Activated T-helper 1 cell treated with anti-CD3 and anti-CD28 coated beads, Interleukin-12 subunit alpha, Interleukin-12 subunit beta, Interleukin-2, Interleukin-4 antibody, amounts not matched to agents 30 ng/mL and 10 ng/mL and 1 ng/mL, durations not matched to agents 14 hours and 24 hours and 36 hours (primary cell): ENCODE data around the gene NTMT1. TPM values are rescaled to one million over a fixed set of nuclear protein-coding genes. Genes with fewer than 3 reads are reported as not detected.

Source experiments
- DNase-seq: peaks from one replicate; pipeline ENCODE4 v3.0.0; 2021; ENCODE audit warnings: low spot score
- H3K27ac Mint-ChIP-seq: one replicate; pipeline ENCODE4 v1.8.0; 2021; ENCODE audit warnings: mild to moderate bottlenecking, mixed read lengths
- H3K27me3 Mint-ChIP-seq: one replicate; pipeline ENCODE4 v1.8.0; 2022; ENCODE audit warnings: mild to moderate bottlenecking, moderate library complexity, mixed read lengths; ENCODE audit not compliant: insufficient read depth
- H3K36me3 Mint-ChIP-seq: one replicate; pipeline ENCODE4 v1.8.0; 2021; ENCODE audit warnings: low read depth, mixed read lengths
- H3K4me1 Mint-ChIP-seq: one replicate; pipeline ENCODE4 v1.8.0; 2021; ENCODE audit warnings: low read depth, mixed read lengths
- H3K4me3 Mint-ChIP-seq: one replicate; pipeline ENCODE4 v1.8.0; 2021; ENCODE audit warnings: mild to moderate bottlenecking, moderate library complexity, mixed read lengths
- H3K9me3 Mint-ChIP-seq: one replicate; pipeline ENCODE4 v1.8.0; 2021; ENCODE audit warnings: mixed read lengths
- intact Hi-C: fragments of 100-400 bp; cut with micrococcal nuclease; formaldehyde crosslinking; loops from one replicate; pipeline ENCODE4 v1.15.1; 2024
- total RNA-seq: library from RNA; stranded (reverse); gene quantifications from 2 replicates; pipeline ENCODE4 v1.2.3, GENCODE V29; 2022

NTMT1 gene
- 67.1 and 67.3 TPM in 2 replicates for total RNA-seq

DNA sequence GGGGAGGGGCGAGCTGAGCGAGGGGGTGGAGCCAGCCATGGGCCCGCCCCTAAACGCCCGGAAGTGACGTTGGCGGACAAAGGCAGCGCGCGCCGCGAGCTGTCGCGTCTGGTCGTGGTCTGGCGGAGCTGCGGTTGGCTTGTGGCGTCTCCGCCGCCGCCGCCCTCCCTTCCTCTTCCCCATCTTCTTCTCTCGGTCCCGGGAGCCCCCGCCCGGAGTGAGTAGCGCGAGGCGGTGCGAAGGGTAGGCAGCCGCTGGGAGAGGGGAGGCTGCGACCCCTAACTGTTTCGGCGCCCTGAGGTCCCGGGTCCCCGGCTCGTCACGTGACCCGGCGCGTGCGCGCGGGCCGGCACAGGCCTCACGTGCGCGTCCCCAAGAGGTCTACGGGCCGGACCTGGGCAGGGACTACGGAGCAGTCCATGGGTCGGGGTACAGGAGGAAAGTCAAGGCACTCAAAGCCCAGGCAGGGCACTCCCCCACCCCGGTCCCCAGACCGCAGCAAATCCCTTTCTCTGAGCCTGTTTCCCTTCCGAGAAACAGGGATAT lies at the start of gene NTMT1:
Gene NTMT1, plus strand, starts transcription at position 85 of the 546 bp plus-strand sequence. CDS start 6,541 bp downstream, outside the sequence.
- peaks cover 41% of the 10 kb centered on the region for H3K4me1 Mint-ChIP-seq
- peak; percentile 85 for DNase-seq
- no peaks in the 10 kb centered on the region for H3K9me3 Mint-ChIP-seq
- peak within 1 kb of the TSS; percentile 86 for H3K4me3 Mint-ChIP-seq
- intact Hi-C loops, result loop anchor here (1.0 to 5.0 kb wide), 2 partner anchors 16 to 156 kb away; partner anchors contain the start of gene ASB6
- H3K36me3 Mint-ChIP-seq, result peaks cover 11% of the 10 kb centered on the region
- H3K27ac Mint-ChIP-seq, result peak within 1 kb of the TSS; percentile 95
- H3K27me3 Mint-ChIP-seq, result peaks cover 7% of the 10 kb centered on the region

DNA sequence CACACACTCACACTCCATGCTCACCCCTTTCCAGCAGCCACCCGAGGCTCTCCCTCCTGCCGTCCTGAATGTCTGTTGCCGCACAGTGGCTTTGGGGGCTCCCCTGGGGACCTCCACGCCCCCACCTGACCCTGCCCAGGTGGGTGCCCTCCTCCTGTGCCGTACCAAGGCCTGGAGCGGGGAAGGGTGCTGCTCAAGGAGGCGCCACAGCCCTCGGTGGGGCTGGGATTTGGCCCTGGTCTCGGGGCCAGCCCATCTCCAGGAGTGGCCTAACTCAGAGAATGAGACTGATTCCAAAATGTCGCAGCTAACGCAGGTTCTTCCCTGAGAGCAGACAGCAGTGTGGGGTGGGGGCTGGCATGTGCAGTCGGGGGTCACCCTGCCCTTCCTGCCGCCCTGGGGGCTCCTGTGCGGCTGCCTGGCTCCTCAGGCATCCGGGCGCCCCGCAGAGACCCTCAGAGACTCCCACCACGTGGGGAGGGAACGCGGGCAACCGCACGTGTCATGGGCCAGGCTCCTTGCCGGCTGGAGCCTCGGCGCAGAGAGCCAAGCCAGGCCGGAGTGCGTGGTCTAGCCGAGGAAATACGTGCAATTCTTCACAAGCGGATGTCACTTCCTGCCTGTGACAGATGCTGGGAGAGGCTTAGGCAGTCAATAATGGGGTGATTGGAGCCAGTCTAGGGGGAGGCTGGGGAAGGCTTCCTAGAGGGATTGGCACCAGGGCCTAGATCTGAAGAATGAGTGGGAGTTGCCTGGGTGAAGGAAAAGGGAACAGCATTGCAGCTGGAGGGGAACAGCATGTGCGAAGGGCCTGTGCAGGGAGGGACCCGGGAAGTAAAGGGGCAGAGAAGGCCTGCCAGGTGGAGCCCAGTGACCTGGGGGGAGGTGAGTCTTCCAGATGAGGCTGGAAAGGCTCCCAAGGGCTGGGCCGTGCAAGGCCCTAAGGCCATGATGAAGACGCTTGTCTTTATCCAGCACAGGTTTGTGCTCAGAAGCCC lies 49.1 kb upstream of the NTMT1 start:
- no peak overlapping the region for H3K4me3 Mint-ChIP-seq
- H3K27ac Mint-ChIP-seq, result peak overlapping the region; percentile 69
- peaks cover 6% of the 10 kb centered on the region for H3K9me3 Mint-ChIP-seq
- H3K4me1 Mint-ChIP-seq, result peaks cover 59% of the 10 kb centered on the region
- H3K36me3 Mint-ChIP-seq, result peaks cover 9% of the 10 kb centered on the region
- intact Hi-C loops, result no loop called here
- DNase-seq, result no peak
- H3K27me3 Mint-ChIP-seq, result peaks cover under 1% of the 10 kb centered on the region

- H3K4me3 Mint-ChIP-seq, result peak overlapping the region; percentile 84
- H3K9me3 Mint-ChIP-seq, result no peaks in the 10 kb centered on the region
- intact Hi-C loops, result no loop called here
- H3K27ac Mint-ChIP-seq, result peak overlapping the region; percentile 83
- H3K27me3 Mint-ChIP-seq, result no peaks in the 10 kb centered on the region
- DNase-seq, result no peak
- H3K4me1 Mint-ChIP-seq, result peaks cover 81% of the 10 kb centered on the region
- H3K36me3 Mint-ChIP-seq, result peaks cover 15% of the 10 kb centered on the region
Observed at GRCh38 chr9:129579294-129579693, 46.7 kb upstream of the NTMT1 start.

GRCh38 chr9:129580211-129580915 lies 45.6 kb upstream of the NTMT1 start:
- H3K4me1 Mint-ChIP-seq, result peaks cover 90% of the 10 kb centered on the region
- peak overlapping the region; percentile 83 for H3K27ac Mint-ChIP-seq
- H3K9me3 Mint-ChIP-seq, result no peaks in the 10 kb centered on the region
- peak overlapping the region; percentile 84 for H3K4me3 Mint-ChIP-seq
- intact Hi-C loops, result loop anchor here (1.0 to 2.0 kb wide), 2 partner anchors 16 to 24 kb away; no protein-coding TSS in a partner anchor
- H3K36me3 Mint-ChIP-seq, result peaks cover 18% of the 10 kb centered on the region
- peak; percentile 72 for DNase-seq
- H3K27me3 Mint-ChIP-seq, result no peaks in the 10 kb centered on the region

- Mint-ChIP-seq H3K9me3 (no peaks in the 10 kb centered on the region), H3K27ac (peak overlapping the region; percentile 86), H3K36me3 (peaks cover 18% of the 10 kb centered on the region), H3K4me3 (peak overlapping the region; percentile 84), H3K4me1 (peaks cover 92% of the 10 kb centered on the region), H3K27me3 (no peaks in the 10 kb centered on the region)
- DNase-seq, result no peak
- intact Hi-C loops, result loop anchor here (2.0 kb wide), 1 partner anchor 15 kb away; no protein-coding TSS in a partner anchor
Observed at GRCh38 chr9:129581505-129582189, 44.3 kb upstream of the NTMT1 start.

DNA sequence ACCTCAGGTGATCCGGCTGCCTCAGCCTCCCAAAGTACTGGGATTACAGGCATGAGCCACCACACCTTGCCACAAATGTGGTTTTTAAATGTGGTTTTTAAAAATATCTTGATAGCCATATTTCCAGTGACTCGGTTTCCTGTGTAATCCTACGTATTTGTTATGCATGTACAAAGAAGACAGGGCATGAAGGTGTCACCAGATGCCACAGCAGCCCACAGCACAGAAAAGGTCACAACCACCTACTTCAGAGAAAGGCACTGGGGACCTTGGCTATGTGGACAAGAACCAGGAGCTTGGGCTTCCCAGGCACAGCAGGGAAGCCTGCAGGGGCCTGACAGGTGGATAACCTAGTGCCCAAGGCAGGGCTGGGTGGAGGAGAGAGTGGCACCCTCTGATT lies 43.1 kb upstream of the NTMT1 start:
- no peak for DNase-seq
- intact Hi-C loops, result loop anchor here (1.0 kb wide), 2 partner anchors 95 to 170 kb away; no protein-coding TSS in a partner anchor
- peaks cover 96% of the 10 kb centered on the region for H3K4me1 Mint-ChIP-seq
- H3K9me3 Mint-ChIP-seq, result no peaks in the 10 kb centered on the region
- H3K36me3 Mint-ChIP-seq, result peaks cover 18% of the 10 kb centered on the region
- peak overlapping the region; percentile 84 for H3K4me3 Mint-ChIP-seq
- H3K27me3 Mint-ChIP-seq, result no peaks in the 10 kb centered on the region
- H3K27ac Mint-ChIP-seq, result peak overlapping the region; percentile 86

DNA sequence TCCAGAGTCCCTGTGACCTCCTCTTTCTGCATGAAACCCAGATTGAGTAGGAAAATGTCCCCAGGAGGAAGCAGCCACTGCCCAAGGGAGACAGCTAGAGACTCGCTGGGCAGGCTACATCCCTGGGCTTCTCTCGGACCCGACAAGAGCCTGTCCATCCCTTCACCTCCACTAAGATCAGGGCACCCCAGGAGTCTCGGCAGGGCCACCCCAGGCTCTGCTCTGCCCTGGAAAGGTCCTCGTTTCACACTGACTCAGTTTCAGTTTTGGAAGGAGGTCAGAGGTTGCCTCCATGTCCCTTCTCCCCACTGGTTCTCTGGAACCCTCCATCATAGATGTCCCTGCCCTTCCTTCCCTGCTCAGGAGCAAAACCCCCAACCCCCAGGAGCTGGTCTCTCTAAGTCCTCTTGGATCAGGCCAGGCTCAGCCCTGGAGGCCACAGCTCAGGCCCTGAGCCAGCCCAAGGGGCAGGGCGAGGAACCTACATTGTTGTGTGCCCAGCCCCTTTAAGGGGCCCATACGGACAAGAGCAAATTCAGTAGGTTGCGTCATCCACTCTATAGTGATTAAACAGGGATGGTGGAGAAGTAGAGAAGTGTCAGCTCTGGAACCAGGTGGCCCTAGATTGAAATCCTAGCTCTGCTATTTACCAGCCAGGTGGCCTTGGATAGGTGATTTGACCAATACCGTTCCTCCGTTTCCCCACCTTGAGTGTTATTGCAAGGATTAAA lies 42.5 kb upstream of the NTMT1 start:
- Mint-ChIP-seq H3K4me3 (peak overlapping the region; percentile 84), H3K9me3 (no peaks in the 10 kb centered on the region), H3K27ac (peak overlapping the region; percentile 86), H3K27me3 (no peaks in the 10 kb centered on the region), H3K36me3 (peaks cover 21% of the 10 kb centered on the region), H3K4me1 (peaks cover 95% of the 10 kb centered on the region)
- intact Hi-C loops, result loop anchor here (1.0 kb wide), 2 partner anchors 95 to 170 kb away; no protein-coding TSS in a partner anchor
- no peak for DNase-seq

DNA sequence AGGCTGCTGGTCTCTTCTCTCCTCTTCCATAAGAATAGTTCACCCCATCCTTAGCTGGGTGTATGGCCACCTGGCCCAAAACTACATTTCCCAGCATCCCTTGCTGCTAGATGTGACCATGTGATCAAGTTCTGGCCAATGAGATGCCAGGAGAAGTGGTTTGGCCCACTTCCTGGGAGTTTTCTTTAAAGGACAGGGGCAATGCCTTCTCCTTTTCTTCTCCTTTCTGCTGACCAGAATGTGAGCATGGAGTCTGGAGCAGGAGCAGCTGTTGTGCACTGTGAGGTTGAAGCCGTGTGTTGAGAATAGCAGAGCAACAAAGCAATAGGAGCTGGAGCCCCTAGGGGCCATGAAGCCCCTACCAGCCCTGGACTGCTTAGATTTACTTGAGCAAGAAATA lies 41.8 kb upstream of the NTMT1 start:
- H3K4me1 Mint-ChIP-seq, result peaks cover 92% of the 10 kb centered on the region
- peak overlapping the region; percentile 93 for H3K27ac Mint-ChIP-seq
- peak; percentile 69 for DNase-seq
- peak overlapping the region; percentile 58 for H3K4me3 Mint-ChIP-seq
- H3K9me3 Mint-ChIP-seq, result no peaks in the 10 kb centered on the region
- peaks cover 2% of the 10 kb centered on the region for H3K27me3 Mint-ChIP-seq
- intact Hi-C loops, result no loop called here
- H3K36me3 Mint-ChIP-seq, result peaks cover 21% of the 10 kb centered on the region

- DNase-seq, result no peak
- H3K9me3 Mint-ChIP-seq, result no peaks in the 10 kb centered on the region
- H3K4me1 Mint-ChIP-seq, result peaks cover 80% of the 10 kb centered on the region
- peaks cover 23% of the 10 kb centered on the region for H3K36me3 Mint-ChIP-seq
- H3K4me3 Mint-ChIP-seq, result no peak overlapping the region
- H3K27me3 Mint-ChIP-seq, result peaks cover 2% of the 10 kb centered on the region
- intact Hi-C loops, result no loop called here
- peak overlapping the region; percentile 93 for H3K27ac Mint-ChIP-seq
Observed at GRCh38 chr9:129585352-129585751, 40.6 kb upstream of the NTMT1 start.

DNA sequence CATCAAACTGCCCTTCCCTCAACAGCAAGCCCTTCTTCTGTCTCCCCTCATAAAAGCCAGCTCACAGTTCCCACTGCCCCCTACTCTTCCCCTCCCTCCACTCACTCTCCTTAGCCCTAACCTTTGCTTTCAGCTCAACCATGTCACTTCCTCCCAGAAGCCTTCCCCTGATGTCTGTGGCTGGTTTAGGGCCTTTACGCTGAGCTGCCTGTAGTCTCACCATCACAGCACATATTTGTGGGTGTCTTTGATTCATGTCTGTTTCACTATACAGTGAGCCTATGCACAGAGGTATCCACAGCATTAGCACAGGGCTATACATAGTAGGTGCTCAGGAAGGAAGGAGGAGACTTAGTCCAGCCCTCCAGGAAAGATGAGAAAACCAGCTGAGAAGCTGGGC lies 39.7 kb upstream of the NTMT1 start:
- Mint-ChIP-seq H3K4me1 (peaks cover 71% of the 10 kb centered on the region), H3K27ac (peak overlapping the region; percentile 89), H3K27me3 (peaks cover 2% of the 10 kb centered on the region), H3K4me3 (peak overlapping the region; percentile 50), H3K9me3 (no peaks in the 10 kb centered on the region), H3K36me3 (peaks cover 23% of the 10 kb centered on the region)
- DNase-seq, result no peak
- intact Hi-C loops, result loop anchor here (2.0 kb wide), 1 partner anchor 25 kb away; no protein-coding TSS in a partner anchor

GRCh38 chr9:129586685-129587084 lies 39.3 kb upstream of the NTMT1 start:
- DNase-seq, result no peak
- Mint-ChIP-seq H3K9me3 (no peaks in the 10 kb centered on the region), H3K27me3 (peaks cover 2% of the 10 kb centered on the region), H3K36me3 (peaks cover 23% of the 10 kb centered on the region), H3K27ac (peak overlapping the region; percentile 89), H3K4me3 (no peak overlapping the region), H3K4me1 (peaks cover 67% of the 10 kb centered on the region)
- intact Hi-C loops, result loop anchor here (2.0 kb wide), 1 partner anchor 24 kb away; no protein-coding TSS in a partner anchor
